OCI-M2 (cell line): Measurements from ENCODE around the gene CREB5.

Experiments
- DNase-seq: peaks from one replicate; lab custom pipeline; 2025; ENCODE audit not compliant: unreplicated experiment; lab: John Stamatoyannopoulos, UW

CREB5 gene

GRCh38 chr7:28840592-28840995 lies 428.3 kb downstream of the CREB5 start:
- no peak for DNase-seq

GRCh38 chr7:28841766-28842165 lies 429.4 kb downstream of the CREB5 start:
- no peak for DNase-seq

GRCh38 chr7:28842769-28843295 lies 430.5 kb downstream of the CREB5 start:
- DNase-seq: no peak

GRCh38 chr7:28845106-28845505 lies 432.8 kb downstream of the CREB5 start:
- DNase-seq: no peak

- no peak for DNase-seq
Measured at GRCh38 chr7:28847176-28847575, 434.9 kb downstream of the CREB5 start.

- DNase-seq: no peak
Measured at GRCh38 chr7:28847681-28848080, 435.4 kb downstream of the CREB5 start.

- DNase-seq: no peak
Measured at GRCh38 chr7:28848906-28849305, 436.6 kb downstream of the CREB5 start.

GRCh38 chr7:28850699-28851098 lies 438.4 kb downstream of the CREB5 start:
- DNase-seq: no peak

- no peak for DNase-seq
Measured at GRCh38 chr7:28853150-28853549, 440.8 kb downstream of the CREB5 start.

- DNase-seq: peak; percentile 46
Measured at GRCh38 chr7:28853834-28854749, 441.8 kb downstream of the CREB5 start.

GRCh38 chr7:28854750-28855074 lies 442.4 kb downstream of the CREB5 start:
- DNase-seq: no peak

GRCh38 chr7:28855538-28856217 lies 443.4 kb downstream of the CREB5 start:
- DNase-seq: no peak

GRCh38 chr7:28856656-28857055 lies 444.3 kb downstream of the CREB5 start:
- DNase-seq: no peak

- DNase-seq: no peak
Measured at GRCh38 chr7:28858206-28858605, 445.9 kb downstream of the CREB5 start.

GRCh38 chr7:28858895-28859294 lies 446.6 kb downstream of the CREB5 start:
- DNase-seq: no peak

GRCh38 chr7:28861825-28862224 lies 449.5 kb downstream of the CREB5 start:
- no peak for DNase-seq

- DNase-seq: no peak
Measured at GRCh38 chr7:28862595-28863272, 450.4 kb downstream of the CREB5 start.

- DNase-seq: no peak
Measured at GRCh38 chr7:28865601-28866144, 453.4 kb downstream of the CREB5 start.

- DNase-seq: no peak
Measured at GRCh38 chr7:28868712-28869111, 456.4 kb downstream of the CREB5 start.

GRCh38 chr7:28871077-28871476 lies 458.8 kb downstream of the CREB5 start:
- DNase-seq: no peak

GRCh38 chr7:28871631-28872030 lies 459.3 kb downstream of the CREB5 start:
- DNase-seq: no peak
